ENCODE measurements around the gene AVL9.
A peak's percentile ranks its signal among the peaks of the same experiment; 100 is the strongest.

The AVL9 gene

DNA sequence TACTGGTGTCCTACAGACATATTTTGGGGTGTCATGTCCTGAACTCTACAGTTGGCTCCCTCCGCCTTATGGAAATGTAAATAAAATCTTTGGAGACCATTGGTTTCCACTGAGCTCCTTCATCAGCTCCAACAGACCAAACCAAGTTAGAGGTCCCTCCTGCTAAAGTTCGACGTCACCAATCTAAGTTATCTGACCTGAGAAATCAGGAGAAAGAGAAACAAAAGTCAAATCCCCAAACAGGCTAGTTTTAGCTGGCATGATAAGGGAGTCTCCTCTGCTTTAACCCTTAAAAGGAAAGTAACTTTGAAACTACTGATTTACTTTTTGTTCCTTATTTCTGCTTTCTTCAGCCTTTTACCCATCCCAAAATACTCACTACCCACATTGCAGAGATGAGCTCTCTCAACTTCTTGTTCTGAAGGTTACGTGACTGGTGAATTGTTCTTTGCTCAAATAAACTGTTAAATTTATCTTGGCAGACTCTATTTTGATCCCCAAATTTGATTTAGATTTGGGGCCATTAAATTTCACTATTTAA lies 39.9 kb downstream of the AVL9 start:
- DNase-seq (ENCODE audit: low read depth): no peak

DNA sequence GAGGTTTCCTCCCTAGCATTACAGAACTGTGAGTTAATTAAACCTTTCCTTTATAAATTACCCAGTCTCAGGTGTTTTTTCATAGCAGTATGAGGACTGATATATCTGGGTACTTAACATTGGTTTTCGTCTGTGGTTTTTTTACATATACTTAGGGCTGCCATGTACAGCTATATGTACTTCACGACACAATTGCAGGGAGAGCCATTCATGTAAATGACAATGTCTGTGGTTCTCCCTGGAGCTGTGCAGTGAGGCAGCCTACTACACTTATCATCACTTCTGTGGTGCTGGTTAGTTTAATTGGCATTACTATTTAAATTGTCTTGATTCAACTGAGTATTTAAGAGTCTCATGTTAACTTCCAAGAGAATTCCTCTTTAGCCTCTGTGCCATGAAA lies 40.7 kb downstream of the AVL9 start:
- DNase-seq (ENCODE audit: low read depth): no peak

DNA sequence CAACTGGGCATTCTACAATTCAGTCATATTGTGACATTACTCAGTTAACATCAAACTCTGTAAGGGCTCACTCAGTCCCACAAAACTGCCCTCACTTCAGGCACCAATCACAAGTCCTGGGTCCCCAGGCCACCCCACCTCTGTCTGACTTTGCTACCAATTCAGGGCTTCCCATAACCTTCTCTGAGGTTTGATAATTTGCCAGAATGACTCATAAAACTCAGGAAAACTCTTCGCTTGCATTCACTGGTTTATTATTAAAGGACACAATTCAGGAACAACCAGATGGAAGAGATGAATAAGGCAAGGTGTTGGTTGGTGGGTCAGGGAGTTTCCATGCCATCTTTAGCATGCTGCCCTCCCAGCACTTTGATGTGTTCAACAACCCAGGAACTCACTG lies 41.3 kb downstream of the AVL9 start:
- peak; percentile 73 for DNase-seq (ENCODE audit: low read depth)

DNA sequence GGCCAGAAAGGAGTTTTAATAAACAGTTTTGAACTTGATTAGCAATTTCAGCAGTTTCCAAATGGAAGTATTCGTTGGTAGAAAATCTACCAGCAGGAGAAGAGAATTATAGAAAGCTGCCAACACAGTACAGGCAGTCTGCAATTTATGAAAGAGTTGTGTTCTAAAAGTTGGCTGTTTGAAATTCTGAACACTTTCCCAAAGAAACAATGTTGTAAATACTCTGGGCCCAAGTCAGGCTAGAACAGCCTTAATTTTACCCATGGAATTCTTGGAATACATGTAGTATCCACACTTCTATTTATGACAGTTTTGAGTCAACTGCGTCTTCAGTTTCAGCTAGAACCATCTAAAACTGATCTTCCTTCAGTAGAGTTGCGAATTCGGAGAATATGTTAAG lies 42.5 kb downstream of the AVL9 start:
- no peak for DNase-seq (ENCODE audit: low read depth)

DNA sequence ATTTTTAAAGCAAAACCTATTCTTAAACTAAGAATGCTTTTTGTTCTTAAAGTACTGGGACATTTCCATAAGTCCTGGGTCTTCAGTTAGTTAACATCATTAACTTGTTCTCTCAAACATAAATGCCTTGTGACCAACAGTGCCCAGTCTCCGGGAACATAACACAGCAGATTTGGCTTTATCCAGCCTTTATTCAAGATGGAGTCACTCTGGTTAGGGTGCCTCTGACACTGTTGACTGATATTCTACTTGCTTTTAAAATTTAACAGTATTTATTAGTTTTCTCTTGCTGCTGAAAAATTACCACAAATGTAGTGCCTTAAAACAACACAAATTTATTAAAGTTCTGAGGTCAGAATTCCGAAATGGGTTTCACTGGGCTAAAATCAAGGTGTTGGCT lies 44.1 kb downstream of the AVL9 start:
- DNase-seq (ENCODE audit: low read depth): no peak

DNA sequence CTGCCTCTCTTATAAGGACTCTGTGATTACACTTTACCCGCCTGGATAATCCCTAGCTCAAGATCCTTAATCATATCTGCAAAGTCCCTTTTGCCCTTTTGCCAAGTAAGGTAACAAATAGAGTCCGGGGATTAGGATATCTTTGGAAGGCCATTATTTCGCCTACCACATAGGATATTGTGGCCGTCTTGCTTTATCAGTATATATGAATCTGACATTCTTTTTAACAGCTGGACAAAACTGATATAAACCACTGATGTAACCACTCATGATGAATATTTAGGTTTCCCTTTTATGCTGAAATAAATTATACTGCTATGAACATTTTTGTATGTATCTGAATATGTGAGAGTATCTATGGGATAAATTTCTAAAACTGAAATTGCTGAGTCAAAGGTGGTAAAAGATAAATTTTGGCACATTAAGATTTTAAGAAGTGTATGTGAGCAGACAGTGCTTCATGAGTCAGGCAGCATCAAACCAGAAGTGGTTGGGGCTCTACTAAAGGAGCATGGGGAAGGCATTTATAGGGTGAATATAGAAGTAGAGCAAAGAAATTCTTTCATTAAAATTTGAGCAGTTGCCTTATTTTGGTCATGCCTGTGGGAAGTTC lies 44.7 kb downstream of the AVL9 start:
- DNase-seq (ENCODE audit: low read depth): peak; percentile 9

DNA sequence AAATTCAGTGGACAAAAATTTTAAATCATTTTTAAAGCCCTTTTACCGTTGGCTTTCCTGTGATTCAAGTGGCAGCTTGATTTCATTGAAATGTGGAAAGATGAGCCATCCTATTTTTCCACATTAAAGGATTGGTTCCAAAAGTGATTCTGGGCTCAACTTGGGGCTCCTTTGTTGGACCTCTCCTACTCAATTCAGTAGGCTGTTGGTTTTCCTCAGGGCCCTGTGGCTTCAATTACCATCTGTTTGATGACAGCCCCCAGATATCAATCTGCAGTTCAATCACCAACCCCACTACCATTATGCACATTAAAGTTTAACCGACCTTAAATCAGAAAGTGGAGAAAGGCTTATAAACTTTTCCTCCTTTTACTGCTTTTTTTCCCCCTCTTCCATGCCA lies 47.3 kb downstream of the AVL9 start:
- no peak for DNase-seq (ENCODE audit: low read depth)

DNA sequence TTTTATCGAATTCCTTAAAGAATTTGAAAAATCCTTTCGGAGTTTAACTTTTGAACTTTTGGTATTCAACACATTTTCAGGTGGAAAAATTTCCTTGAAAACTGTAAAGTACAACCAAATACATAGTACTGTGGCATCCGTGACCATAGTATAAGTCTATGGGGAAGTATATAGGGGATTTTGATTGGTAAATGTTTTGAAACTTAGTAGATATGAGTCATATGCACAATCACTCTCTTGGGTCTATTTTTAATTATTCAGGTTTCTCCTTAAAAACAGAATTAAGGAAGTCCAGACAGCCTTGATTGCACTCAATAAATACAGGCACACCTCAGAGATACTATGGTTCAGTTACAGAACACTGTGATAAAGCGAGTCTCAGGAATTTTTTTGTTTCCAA lies 64.2 kb downstream of the AVL9 start:
- DNase-seq (ENCODE audit: low read depth): no peak

DNA sequence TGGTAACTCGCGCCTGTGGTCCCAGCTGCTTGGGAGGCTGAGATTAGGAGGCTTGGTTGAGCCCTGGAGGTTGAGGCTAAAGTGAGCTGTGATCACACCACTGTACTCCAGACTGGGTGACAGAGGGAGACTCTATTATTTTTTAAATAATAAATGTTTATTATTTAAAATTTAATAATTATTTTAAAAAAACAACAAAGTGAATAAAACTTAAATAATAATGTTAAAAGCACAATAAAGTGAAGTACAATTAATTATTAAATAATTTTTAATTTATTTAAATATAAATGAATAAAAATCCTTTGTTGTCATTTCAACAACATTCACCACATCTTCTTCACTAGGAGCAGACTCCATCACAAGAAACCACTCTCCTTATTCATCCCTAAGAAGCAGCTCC lies 64.8 kb downstream of the AVL9 start:
- no peak for DNase-seq (ENCODE audit: low read depth)

DNA sequence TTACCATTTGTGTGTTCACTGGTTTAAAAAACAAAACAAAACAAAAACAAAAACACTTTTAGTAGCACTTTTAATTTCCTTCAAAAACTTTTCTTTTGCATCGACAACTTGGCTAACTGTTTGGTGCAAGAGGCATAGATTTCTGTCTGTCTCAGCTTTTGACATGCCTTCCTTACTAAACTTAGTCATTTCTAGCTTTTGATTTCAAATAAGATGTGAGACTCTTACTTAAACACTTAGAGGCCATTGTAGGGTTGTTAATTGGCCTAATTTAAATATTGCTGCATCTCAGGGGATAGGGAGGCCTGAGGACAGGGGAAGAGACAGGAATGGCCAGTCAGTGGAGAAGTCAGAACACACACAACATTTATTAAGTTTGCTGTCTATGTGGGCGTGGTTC lies 66.3 kb downstream of the AVL9 start:
- DNase-seq (ENCODE audit: low read depth): no peak

DNA sequence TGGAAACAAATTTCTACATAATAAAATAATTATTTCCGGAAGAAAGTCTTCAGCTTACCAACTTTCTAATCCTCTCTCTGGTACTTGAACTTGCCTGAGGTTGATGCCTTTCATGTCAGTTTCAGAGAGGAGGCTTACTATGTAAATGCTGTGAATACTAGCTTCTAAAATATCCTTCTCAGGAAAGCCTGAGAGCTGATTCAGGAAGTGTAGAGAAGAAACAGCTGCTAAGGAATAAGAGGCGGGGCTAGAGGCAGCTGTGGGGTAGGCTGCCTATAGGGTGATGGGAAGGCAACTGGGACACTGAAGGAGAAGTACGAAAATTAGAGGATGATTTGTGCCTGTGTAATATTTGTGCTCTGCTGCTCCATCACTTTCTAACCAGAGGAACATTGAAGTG lies 69.3 kb downstream of the AVL9 start:
- no peak for DNase-seq (ENCODE audit: low read depth)

DNA sequence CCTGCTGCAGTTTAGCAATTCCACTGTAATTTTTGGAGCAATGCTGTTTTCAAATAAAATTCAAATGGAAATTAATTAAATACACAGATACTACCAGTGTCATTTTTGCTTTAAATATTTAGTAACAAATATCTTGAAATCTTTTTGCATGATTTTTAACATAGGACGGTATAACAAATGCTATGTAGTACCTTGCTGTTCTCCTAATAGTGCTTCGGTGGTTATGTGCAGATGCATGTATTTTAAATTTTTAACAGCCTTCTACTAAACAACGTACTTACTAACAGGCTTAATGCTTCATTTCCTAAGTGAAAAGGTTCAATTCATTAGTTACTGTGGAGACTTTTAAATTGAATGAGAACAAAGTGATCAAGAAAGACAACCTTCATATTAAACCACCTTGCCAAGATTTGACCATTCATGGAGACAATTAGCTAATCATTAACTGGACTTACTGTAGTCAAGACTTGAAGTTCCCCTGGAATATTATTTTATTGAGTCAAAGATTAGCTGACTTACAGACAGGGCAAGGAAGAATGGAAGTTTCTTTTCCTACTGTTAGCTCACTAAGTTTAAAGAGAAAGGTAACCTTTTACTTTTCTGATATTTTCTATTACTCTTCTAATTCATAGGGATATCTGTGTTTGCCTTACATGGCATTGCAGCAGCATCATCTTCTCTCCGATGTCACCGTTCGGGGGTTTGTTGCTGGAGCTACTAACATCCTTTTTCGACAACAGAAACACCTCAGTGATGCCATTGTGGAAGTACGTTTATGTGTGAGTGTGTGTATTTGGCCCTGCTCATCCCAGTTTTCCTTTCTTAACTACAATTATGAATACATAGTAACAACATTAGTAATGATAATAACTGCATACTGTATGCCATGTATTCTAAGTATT lies 74.3 kb downstream of the AVL9 start:
- DNase-seq (ENCODE audit: low read depth): no peak

DNA sequence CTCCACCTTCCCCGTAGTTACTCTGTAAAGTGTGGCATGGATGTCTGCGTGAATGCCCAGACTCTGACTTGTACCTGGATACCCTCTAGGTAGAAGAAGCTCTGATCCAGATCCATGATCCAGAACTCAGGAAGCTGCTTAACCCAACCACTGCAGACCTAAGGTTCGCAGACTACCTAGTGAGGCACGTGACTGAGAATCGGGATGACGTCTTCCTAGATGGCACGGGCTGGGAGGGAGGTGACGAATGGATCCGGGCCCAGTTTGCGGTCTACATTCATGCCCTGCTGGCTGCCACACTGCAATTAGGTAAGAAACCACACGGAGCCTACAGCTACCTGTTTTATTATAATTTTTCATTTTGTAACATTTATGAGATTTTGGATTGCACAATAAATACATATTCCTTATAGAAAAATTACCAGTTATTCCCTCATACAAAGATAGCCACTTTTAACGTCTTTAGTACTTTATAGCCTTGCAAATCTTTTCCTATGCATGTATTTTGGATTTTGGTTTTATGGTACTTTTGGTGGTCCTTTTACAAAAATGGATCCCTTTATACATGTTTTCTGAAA lies 77.9 kb downstream of the AVL9 start:
- no peak for DNase-seq (ENCODE audit: low read depth)

DNA sequence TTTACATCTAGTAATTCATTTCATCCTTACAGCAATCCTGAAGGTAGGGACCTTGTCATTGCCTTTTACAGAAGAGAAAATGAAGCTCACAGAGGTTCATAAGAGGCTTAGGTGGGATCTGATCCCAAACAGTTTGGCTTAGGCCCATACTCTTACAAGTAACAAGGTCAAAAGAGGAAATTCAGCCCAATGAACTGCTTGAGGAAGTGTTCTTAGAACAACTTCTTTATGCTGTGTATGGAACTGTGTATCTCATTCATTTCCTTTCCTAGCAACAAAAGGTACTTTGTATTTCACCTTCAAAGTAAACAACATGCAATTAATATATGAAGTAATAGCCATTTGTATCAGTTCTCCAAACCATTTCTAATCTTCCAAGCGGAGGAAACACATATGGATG lies 79.3 kb downstream of the AVL9 start:
- no peak for DNase-seq (ENCODE audit: low read depth)

DNA sequence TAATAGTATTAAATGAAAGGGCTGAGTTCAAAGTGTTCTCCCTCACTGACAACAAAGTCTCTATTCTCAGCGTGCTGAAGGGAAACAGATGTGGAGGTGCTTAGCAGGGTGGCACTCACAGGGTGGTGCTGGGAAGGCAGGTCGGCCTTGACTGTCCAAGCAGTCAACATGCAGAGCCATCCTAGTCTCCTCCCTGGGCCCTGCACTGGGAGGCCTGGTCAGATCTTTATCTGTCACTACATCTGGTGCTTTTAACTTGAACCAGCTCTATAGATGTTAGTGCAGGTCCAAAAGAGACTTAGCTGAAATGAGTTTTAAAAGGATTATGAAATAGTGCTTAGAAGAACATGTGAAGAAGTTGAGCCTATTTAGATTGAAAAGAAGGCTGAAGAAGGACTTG lies 82.1 kb downstream of the AVL9 start:
- DNase-seq (ENCODE audit: low read depth): no peak

DNA sequence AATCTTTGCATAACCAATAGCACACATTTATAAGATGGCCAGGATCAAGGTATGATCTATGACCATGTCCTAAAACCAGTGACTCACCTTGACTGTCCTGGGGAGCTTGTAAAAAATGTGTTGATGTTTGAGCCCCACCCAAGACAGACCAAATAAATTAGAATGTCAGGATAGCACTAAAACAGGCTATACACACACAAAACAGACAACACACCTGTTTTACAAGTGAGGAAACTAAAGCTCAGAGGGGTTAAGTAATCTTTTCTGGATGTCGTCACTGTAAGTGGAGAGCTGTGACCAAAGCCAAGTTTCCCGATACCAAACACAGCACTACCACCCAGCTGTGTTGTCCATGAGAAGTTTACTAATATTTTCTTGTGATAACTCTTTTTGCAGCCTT lies 84.5 kb downstream of the AVL9 start:
- no peak for DNase-seq (ENCODE audit: low read depth)

DNA sequence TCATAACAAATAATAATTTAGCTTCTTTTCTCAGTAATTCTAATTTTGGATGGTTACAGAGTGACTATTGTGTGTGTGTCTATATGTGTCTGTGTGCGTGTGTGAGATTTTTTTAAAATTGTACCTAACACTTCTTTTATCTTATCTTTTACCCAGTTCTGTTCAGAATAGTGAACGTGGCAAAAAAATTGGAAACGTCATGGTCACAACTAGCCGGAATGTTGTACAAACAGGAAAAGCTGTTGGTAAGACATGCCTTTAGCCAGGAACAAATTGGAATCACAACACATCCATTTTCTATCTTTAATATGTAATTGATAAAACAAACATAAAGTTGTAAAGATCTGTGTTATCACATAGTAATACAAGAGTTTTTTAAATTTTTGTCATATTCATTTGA lies 85.4 kb downstream of the AVL9 start:
- DNase-seq (ENCODE audit: low read depth): no peak

DNA sequence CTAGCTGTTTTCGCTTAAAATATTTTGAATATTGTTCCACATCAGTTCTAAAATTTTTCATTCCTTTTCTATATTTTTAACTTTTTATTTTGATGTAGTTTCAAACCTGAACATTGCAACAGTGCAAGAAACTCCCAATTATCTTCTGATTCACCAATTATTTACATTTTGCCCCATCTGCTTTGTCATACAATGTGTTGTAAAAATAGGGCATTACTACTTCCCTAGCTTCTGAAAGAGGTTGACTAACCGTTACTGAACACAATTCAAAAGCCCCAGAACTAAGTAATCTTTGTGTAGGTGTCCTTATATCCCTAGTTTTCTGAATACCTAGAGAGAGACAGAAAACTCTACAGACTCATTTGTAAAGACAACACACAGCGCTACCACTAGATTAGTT lies 86.7 kb downstream of the AVL9 start:
- DNase-seq (ENCODE audit: low read depth): no peak

DNA sequence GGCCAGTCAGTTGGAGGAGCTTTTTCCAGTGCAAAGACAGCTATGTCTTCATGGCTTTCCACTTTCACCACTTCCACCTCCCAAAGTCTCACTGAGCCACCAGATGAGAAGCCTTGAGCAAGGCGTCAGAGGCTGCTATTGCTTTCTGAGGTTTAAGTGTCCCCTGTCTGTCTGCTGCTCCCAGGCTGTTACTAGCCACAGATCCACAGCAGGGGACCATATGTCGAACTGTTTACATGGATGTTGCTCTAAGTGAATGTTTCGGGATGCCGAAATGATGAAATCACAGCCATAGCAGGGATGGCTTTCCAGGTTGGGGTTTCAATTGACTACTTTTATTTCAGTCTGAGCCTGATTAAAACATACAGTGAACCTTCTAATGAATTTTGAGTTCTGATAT lies 88.5 kb downstream of the AVL9 start:
- peak; percentile 94 for DNase-seq (ENCODE audit: low read depth)

DNA sequence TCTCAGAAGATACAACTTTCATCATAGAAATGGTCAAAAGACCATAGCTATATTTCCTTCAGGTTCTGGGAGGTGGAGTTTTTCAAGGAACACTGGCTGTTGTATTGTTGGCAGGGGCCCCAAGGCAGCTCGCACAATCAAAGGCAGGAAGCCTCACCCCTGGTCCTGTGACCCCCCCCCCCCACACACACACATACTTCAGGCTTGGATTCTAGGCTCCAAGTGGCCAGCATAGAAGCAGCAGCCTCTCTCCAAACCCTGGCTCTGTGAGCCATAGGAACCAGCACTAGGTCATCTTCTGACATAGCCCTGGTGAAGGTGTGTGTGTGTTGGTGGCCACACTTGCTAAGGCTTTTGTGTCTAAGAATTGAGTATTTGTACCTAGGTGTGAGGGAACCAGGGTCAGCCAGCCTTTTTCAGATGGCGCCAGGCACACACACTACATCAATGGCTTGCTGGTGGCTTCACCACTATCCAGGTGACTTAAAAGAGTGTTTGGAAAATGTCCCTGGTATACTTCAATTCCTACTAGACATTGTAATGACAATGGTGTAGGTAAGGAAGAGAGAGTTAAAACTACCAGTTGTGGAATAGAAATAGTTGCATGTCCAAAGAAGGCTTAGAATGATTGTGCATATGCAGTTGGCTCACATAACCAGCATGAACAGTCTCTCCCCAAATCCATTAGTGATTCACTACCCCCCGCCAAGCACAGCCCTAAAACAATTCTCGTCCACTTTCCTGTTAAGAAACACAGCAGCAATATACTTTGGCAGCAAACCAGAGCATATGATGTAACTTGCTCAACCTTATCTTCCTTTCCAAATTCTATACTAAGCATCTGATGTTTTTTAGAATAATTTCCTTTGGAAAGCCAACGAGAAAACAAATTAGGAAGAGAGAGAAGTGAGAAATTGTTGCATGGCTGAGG lies 91.3 kb downstream of the AVL9 start:
- peak; percentile 97 for DNase-seq (ENCODE audit: low read depth)

DNA sequence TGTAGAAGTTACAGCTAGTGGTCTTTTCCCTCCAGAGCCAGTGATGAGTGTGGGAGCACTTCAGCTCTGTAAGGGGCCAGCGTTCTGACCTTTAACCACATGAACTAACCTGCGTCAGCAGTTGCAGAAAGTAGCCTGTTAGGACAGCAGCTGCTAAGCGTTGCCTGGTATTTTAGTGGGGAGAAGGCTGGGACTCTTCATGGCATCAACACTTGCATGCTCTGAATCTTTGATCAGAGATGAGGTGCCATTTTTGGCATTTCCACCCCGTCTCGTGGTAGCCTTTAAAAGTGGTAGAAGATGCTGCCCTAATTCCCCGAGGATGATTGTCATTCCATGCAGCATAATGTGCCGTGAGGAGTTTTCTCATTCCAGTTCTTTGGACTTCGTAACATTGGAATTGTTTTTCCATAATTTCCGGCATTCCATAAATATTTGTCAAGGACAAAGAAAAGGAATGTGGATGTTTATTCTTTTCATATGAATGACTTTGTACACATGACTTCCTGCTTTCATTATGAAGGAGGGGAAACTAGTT lies 92.2 kb downstream of the AVL9 start:
- DNase-seq (ENCODE audit: low read depth): peak; percentile 95

DNA sequence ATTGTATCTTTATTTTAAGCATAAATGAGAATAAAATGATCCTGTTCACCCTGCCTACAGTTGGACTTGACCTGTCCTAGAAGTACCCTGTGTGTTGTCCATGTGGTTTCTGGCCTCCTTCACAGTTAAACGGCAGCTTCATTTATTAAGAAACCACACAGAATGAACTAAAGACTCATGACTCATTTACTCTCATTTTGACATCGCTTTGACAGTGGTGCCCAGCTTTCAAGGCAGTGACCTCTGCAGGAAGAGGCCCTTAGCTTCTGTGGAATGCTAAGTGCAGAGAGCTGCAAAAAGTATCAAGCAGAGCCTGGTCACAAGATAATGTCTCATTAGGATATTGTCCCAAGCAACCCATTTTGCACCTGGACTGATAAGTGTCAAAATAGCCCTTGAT lies 93.4 kb downstream of the AVL9 start:
- DNase-seq (ENCODE audit: low read depth): peak; percentile 93
